HG02759 (cell line): ENCODE measurements around the gene HYI.

Experiments used
- ATAC-seq: cut with Tn5 transposase; IDR thresholded peaks from one replicate; pipeline ENCODE4 v1.9.1; 2021; ENCODE audit warnings: mild to moderate bottlenecking, moderate library complexity; ENCODE audit not compliant: unreplicated experiment

Gene HYI

GRCh38 chr1:43402089-43402865 lies 51.5 kb downstream of the HYI start:
- no peak for ATAC-seq
